Stomach smooth muscle (tissue), 2 donors: ENCODE data around the gene ZNF431.

Source experiments
- H3K27ac ChIP-seq: one replicate; pipeline ENCODE4 v1.7.0; 2013; ENCODE audit warnings: mild to moderate bottlenecking, low read length, inconsistent platforms
- H3K27me3 ChIP-seq, 2 donors: one replicate each; pipeline ENCODE4 v1.7.0; 2013; ENCODE audit warnings: low read length in 2 of 2; ENCODE audit not compliant: insufficient read depth in 2 of 2, control insufficient read depth in 1 of 2
- H3K36me3 ChIP-seq, 2 donors: one replicate each; pipeline ENCODE4 v1.7.0; 2013; ENCODE audit warnings: low read length in 2 of 2; ENCODE audit not compliant: control insufficient read depth in 2 of 2, insufficient read depth in 2 of 2
- H3K4me1 ChIP-seq: one replicate; pipeline ENCODE4 v1.7.0; 2013; ENCODE audit warnings: low read length; ENCODE audit not compliant: control insufficient read depth, insufficient read depth
- H3K4me3 ChIP-seq, 2 donors: one replicate each; pipeline ENCODE4 v1.7.0; 2013; ENCODE audit warnings: low read length in 2 of 2
- H3K9ac ChIP-seq, 2 donors: one replicate each; pipeline ENCODE4 v1.7.0; 2013; ENCODE audit warnings: low read length in 2 of 2, mild to moderate bottlenecking in 1 of 2
- H3K9me3 ChIP-seq, 2 donors: one replicate each; pipeline ENCODE4 v1.7.0; 2013; ENCODE audit warnings: low read length in 2 of 2; ENCODE audit not compliant: control insufficient read depth in 2 of 2
- donor health status: healthy.
- donor health status: Pancreatic carcinoma.

ZNF431 gene

DNA sequence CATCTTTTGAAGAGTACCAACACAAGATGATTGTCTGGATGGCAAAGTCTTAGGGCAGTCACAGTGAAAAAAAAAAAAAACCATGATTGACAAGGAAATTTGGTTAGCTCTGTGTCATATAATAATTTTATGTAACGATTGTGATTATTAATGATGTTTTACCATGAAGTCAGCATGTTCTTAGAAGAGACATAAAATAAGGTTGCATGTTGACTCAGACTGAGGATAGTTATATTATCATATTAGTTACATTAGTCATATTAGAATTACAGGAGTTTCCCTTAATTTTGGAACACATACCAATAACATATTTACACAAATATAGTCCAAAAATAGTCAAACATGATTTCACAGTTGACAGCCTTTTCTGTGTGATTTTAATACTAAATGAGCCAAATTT is 5.7 kb downstream of the ZNF431 start:
- H3K9me3 ChIP-seq = no peaks in the 10 kb centered on the region
- peaks cover 3 to 14% of the 10 kb centered on the region in 2 donors for H3K36me3 ChIP-seq
- no peak overlapping the region for H3K9ac ChIP-seq
- H3K4me3 ChIP-seq = no peak overlapping the region
- peaks cover 6% of the 10 kb centered on the region for H3K4me1 ChIP-seq
- no peak overlapping the region for H3K27ac ChIP-seq
- H3K27me3 ChIP-seq = no peaks in the 10 kb centered on the region

DNA sequence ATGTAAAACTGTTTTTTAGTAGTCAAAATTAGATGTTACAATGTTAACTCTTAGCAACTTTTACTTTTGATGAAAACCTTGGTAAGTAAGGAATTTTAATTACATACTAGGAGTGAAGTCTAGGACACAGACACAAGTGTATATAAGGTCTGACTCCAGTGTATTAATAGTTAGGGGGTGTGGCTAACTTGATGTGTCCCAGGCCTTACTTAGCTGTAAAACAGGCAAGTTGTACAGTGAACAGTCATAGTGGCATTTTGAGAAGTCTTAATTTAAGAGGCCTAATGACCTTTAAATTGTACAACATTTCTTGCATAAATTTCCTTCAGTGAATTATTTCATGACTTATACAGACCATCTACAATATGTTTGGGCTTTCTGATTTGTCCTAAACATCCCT is 6.8 kb downstream of the ZNF431 start:
- H3K27me3 ChIP-seq = no peaks in the 10 kb centered on the region
- H3K27ac ChIP-seq = no peak overlapping the region
- H3K4me1 ChIP-seq = peaks cover 6% of the 10 kb centered on the region

DNA sequence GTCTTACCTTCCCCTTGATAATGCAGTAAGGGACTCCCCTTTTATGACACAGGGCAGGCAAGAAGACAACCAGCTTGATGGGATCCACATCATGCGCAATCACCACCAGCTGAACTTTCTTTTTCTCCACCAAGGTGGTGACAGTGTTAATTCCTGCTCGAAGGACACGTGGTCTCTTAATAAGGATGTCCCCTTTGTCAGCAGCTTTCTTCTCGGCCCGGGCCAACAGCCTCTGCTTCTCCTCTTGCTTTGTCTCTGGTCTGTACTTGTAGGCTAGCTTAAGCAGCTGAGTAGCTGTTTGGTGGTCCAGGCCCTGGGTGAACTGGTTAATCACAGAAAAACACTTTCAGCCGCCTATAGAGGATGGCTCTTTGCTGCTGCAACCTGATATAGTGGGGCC is 8.0 kb downstream of the ZNF431 start:
- no peak overlapping the region for H3K27ac ChIP-seq
- peaks cover 0 to 17% of the 10 kb centered on the region in 2 donors for H3K36me3 ChIP-seq
- H3K27me3 ChIP-seq = no peaks in the 10 kb centered on the region

More for the DNA sequence above, 6.8 kb downstream of the ZNF431 start:
- peaks cover 2 to 19% of the 10 kb centered on the region in 2 donors for H3K36me3 ChIP-seq
- no peaks in the 10 kb centered on the region for H3K9me3 ChIP-seq
- no peak overlapping the region for H3K4me3 ChIP-seq
- H3K9ac ChIP-seq = no peak overlapping the region

DNA sequence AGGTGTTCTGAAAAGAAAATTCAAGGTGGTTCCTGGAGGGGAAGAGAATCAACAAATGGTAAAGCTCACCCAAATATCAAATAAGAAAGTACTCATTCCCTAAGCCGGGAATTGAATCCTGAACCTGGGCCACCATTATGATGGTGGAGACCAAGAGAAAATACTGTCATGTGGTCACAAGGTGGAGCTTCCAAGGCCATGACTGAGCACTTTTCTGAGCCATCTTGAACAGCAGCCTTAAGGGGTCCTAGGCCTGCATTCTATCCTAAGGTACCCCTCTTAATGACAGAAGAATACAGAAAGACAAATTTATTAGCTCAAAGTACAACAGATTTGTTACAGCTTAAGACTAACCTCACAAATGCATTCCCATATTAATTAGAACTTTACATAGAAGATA is 9.6 kb downstream of the ZNF431 start:
- Histone ChIP-seq H3K9me3 (no peaks in the 10 kb centered on the region), H3K27ac (no peak overlapping the region), H3K36me3 (peaks cover 0 to 15% of the 10 kb centered on the region in 2 donors), H3K4me3 (no peak overlapping the region), H3K4me1 (peaks cover 6% of the 10 kb centered on the region), H3K9ac (no peak overlapping the region), H3K27me3 (no peaks in the 10 kb centered on the region)

More for the DNA sequence above, 8.0 kb downstream of the ZNF431 start:
- Histone ChIP-seq H3K4me3 (no peak overlapping the region), H3K4me1 (peaks cover 6% of the 10 kb centered on the region), H3K9me3 (no peaks in the 10 kb centered on the region), H3K9ac (no peak overlapping the region)

DNA sequence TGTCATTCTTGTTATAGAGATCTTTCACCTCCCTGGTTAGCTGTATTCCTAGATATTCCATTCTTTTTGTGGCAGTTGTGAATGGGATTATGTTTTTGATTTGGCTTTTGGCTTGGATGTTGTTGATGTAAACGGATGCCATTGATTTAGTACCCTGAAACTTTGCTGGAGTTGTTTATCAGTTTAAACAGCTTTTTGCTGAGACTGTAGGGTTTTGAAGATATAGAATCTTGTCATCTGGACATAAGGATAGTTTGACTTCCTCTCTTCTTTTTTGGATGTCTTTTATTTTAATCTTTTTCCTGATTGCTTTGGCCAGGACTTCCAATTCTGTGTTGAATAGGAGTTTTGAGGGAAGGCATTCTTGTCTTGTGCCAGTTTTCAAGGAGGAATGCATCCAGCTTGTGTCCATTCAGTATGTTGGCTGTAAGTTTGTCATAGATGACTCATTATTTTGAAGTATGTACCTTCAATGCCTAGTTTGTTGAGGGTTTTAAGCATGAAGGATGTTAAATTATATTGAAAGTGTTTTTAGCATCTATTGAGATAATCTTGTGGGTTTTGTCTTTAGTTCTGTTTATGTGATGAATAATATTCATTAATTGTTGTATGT is 16.8 kb downstream of the ZNF431 start:
- H3K9me3 ChIP-seq = no peaks in the 10 kb centered on the region
- no peak overlapping the region for H3K27ac ChIP-seq
- no peaks in the 10 kb centered on the region for H3K27me3 ChIP-seq
- H3K4me1 ChIP-seq = no peaks in the 10 kb centered on the region
- H3K4me3 ChIP-seq = no peak overlapping the region
- no peaks in the 10 kb centered on the region for H3K36me3 ChIP-seq
- H3K9ac ChIP-seq = no peak overlapping the region

DNA sequence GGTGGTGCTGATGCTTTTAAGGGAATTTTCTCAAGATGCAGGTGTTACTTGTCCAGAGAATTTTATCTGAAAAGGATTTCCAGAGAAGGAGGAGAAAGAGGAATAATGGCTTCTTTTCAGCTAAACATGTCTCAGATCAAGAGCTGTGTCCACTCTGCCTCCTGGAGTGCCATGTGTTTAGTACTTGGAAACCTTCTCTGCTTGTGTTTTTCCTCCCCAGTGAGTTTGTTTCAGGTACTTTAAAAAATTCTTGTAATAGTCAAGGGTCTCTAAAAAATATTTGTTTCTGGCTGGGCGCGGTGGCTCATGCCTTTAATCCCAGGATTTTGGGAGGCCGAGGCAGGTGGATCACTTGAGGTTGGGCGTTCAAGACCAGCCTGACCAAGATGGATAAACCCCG is 22.7 kb downstream of the ZNF431 start:
- Histone ChIP-seq H3K27me3 (no peaks in the 10 kb centered on the region), H3K36me3 (peaks cover 0 to 3% of the 10 kb centered on the region in 2 donors), H3K27ac (no peak overlapping the region)

DNA sequence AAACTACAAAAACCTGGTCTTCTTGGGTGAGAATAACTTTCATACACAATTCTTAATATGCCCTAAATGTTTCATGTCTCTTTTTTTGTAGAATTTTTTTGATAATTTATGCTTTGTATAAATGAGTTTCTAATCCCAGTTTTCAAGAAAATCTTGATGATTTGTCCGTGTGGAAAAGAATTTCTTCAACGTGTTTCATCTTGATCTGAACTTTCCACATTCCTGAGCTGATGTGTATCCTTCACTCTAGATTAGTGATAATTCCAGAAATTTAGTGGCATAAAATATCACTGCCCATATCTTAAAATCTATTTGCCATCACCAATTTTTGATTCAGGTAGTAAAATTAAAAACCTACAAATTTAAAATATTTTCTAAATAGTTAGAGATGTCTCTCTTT is 24.6 kb downstream of the ZNF431 start:
- H3K9me3 ChIP-seq = no peaks in the 10 kb centered on the region
- no peaks in the 10 kb centered on the region for H3K4me1 ChIP-seq
- H3K27me3 ChIP-seq = no peaks in the 10 kb centered on the region
- no peak overlapping the region for H3K4me3 ChIP-seq
- no peak overlapping the region for H3K27ac ChIP-seq
- H3K9ac ChIP-seq = no peak overlapping the region
- peaks cover 0 to 3% of the 10 kb centered on the region in 2 donors for H3K36me3 ChIP-seq

More for the DNA sequence above, 22.7 kb downstream of the ZNF431 start:
- H3K4me3 ChIP-seq = no peak overlapping the region
- H3K9me3 ChIP-seq = no peaks in the 10 kb centered on the region
- no peak overlapping the region for H3K9ac ChIP-seq
- H3K4me1 ChIP-seq = no peaks in the 10 kb centered on the region

DNA sequence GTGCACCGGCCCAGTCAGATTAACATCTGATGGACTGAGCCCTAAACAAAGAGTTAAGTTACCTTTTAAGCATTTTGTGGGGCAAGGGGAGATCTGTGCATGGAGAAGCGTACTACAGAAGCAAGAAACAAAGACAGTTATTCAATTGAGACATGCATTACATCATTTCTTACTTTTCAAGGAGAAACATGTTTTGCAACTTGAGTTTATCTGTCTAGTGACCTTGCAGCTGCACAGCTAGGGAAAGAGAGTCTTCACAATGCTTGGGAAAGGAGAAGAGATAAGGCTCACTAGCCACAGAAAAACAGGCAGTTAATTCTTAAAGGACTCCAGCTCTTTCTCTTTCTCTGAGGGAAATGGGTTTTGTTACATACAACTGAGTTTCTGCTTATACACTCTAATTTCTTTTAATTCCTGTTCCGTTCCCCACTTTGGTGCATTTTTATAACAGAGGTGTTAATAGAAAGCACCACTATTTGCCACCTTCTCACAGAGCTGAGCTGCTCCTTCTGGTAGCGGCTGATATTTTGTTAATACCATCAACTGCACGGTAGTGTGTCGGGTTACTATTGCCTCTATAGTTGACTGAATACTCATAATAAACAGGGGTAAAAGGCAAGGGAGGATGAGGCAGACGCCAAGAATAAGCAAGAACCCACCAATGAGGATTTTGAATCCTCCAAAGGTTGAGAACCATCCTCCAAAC is 55.9 kb downstream of the ZNF431 start:
- H3K9ac ChIP-seq = no peak overlapping the region
- H3K4me1 ChIP-seq = no peaks in the 10 kb centered on the region
- H3K27ac ChIP-seq = no peak overlapping the region

DNA sequence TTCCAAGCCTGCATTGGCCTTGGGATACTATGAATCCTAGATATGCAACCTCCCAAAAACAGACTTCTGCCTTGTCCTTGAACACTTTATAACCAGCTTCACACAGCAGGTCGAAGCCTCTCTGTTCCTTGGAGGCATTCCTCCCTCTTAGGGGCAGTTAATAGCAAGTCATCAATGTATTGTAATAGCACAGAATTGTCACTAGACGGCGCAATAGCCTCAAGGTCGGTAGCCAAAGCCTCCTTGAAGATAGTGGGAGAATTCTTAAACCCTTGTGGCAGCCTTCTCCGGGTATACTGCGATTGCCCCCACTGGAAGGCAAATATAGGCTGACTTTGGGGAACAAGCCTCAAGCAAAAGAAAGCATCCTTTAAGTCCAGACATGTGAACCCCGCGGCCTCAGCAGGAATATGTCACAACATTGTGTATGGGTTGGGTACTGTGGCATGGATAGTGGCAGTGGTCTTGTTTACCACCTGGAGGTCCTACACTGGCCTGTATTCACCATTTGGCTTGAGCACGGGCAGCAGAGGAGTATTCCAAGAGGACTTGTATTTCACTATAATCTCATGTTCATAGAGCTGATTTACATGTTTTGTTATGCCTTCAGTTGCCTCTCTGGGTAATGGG is 61.1 kb downstream of the ZNF431 start:
- Histone ChIP-seq H3K27me3 (peaks cover 0 to 2% of the 10 kb centered on the region in 2 donors), H3K36me3 (no peaks in the 10 kb centered on the region), H3K4me3 (no peak overlapping the region), H3K9ac (no peak overlapping the region), H3K27ac (no peak overlapping the region), H3K9me3 (no peaks in the 10 kb centered on the region), H3K4me1 (no peaks in the 10 kb centered on the region)

More for the DNA sequence above, 55.9 kb downstream of the ZNF431 start:
- H3K27me3 ChIP-seq = no peaks in the 10 kb centered on the region
- no peaks in the 10 kb centered on the region for H3K36me3 ChIP-seq
- no peaks in the 10 kb centered on the region for H3K9me3 ChIP-seq
- H3K4me3 ChIP-seq = no peak overlapping the region

DNA sequence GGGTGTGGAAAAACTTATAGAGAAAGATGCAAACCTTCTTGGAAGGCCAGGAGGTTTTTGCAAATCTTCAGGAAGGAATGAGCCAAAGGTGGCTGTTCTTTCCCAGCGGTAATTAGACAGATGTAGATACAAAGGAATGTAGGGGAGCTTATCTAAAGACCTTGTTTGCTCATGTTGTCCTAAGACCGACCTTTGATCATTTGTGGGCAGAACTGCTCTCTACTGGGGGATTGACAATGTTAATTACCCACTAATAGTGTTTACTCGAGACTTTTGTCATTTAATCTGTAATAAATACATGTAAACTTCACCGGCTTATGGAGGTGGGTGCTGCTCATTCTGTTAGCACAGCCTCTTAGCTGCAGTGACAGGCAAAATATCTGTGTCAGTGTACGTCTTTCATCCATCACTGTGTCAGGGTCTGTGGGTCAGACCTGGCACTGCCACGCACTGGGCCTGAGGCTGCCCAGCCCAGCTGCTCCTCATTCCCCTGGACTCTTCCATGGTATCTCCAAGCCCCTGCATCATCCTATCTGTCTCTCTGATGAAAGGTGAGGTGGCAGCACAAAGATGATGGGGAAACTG is 68.3 kb downstream of the ZNF431 start:
- Histone ChIP-seq H3K9ac (no peak overlapping the region), H3K27ac (no peak overlapping the region), H3K27me3 (peaks cover 0 to 2% of the 10 kb centered on the region in 2 donors), H3K36me3 (no peaks in the 10 kb centered on the region), H3K9me3 (no peaks in the 10 kb centered on the region), H3K4me3 (no peak overlapping the region), H3K4me1 (no peaks in the 10 kb centered on the region)
